Retinal pigment epithelial cell (primary cell): ENCODE results near the gene KRTAP9-9.
"Not testable (repeated sequence)": the region's sequence is repeated elsewhere in the genome, so short reads cannot be mapped to it uniquely, and the experiment has no call there.

Source experiments
- DNase-seq: peaks from one replicate; pipeline ENCODE4 v3.0.0-alpha.2; 2010; ENCODE audit warnings: low read depth
- H3K4me3 ChIP-seq: 2 replicates; pipeline ENCODE4 v1.5.1; 2011; ENCODE audit warnings: mild to moderate bottlenecking, low read length, control low read depth, moderate library complexity
- CTCF ChIP-seq: conservative IDR thresholded peaks from 2 replicates; pipeline ENCODE4 v1.5.1; 2011; ENCODE audit warnings: low read depth, low read length, control low read depth, inconsistent platforms

KRTAP9-9 gene

GRCh38 chr17:41231731-41232130 is 23.5 kb upstream of the KRTAP9-9 start:
- no peak for TF ChIP-seq CTCF
- DNase-seq, result no peak
- H3K4me3 ChIP-seq, result no peak overlapping the region

GRCh38 chr17:41232399-41233105 is 22.6 kb upstream of the KRTAP9-9 start, which contains the start of gene KRTAP9-3:
KRTAP9-3 (plus strand) TSS chr17:41232449; CDS start chr17:41232502, 53 bp downstream.
- DNase-seq, result not testable (repeated sequence)

GRCh38 chr17:41237116-41237515 is 18.1 kb upstream of the KRTAP9-9 start:
- not testable (repeated sequence) for H3K4me3 ChIP-seq, DNase-seq

More at GRCh38 chr17:41232399-41233105, 22.6 kb upstream of the KRTAP9-9 start, which contains the start of gene KRTAP9-3:
- not testable (repeated sequence) for H3K4me3 ChIP-seq

GRCh38 chr17:41237949-41238437 is 17.2 kb upstream of the KRTAP9-9 start, which contains the start of gene KRTAP9-8:
KRTAP9-8 (plus strand) TSS chr17:41237999; CDS start chr17:41238052, 53 bp downstream.
- H3K4me3 ChIP-seq, DNase-seq: not testable (repeated sequence)

GRCh38 chr17:41246995-41247787 is 8.0 kb upstream of the KRTAP9-9 start:
- not testable (repeated sequence) for DNase-seq, H3K4me3 ChIP-seq

GRCh38 chr17:41249637-41250240 is 5.4 kb upstream of the KRTAP9-9 start, which contains the start of gene KRTAP9-4:
KRTAP9-4 (plus strand) TSS chr17:41249687; CDS start chr17:41249721, 34 bp downstream.
- H3K4me3 ChIP-seq, DNase-seq: not testable (repeated sequence)

- no peak for DNase-seq
- no peak for TF ChIP-seq CTCF
- H3K4me3 ChIP-seq, result no peak overlapping the region
Observed at GRCh38 chr17:41251261-41251660, 3.9 kb upstream of the KRTAP9-9 start.

GRCh38 chr17:41254861-41255260 is 323 bp upstream of the KRTAP9-9 start:
- no peak for DNase-seq
- no peak for TF ChIP-seq CTCF
- no peak overlapping the region for H3K4me3 ChIP-seq

GRCh38 chr17:41256291-41256685 is 1.1 kb downstream of the KRTAP9-9 start:
- DNase-seq, result no peak
- TF ChIP-seq CTCF, result no peak
- no peak overlapping the region for H3K4me3 ChIP-seq
